Measurements from ENCODE around the gene ARMC10.
"Not testable (repeated sequence)": the region's sequence is repeated elsewhere in the genome, so short reads cannot be mapped to it uniquely, and the experiment has no call there.

Gene ARMC10

GRCh38 chr7:103079836-103080235 lies 4.9 kb downstream of the ARMC10 start:
- DNase-seq: no peak

- DNase-seq: no peak
Measured at GRCh38 chr7:103080923-103081322, 6.0 kb downstream of the ARMC10 start.

- no peak for DNase-seq
Measured at GRCh38 chr7:103082497-103082896, 7.6 kb downstream of the ARMC10 start.

GRCh38 chr7:103083210-103083609 lies 8.3 kb downstream of the ARMC10 start:
- DNase-seq: no peak

GRCh38 chr7:103092321-103092720 lies 17.4 kb downstream of the ARMC10 start:
- not testable (repeated sequence) for DNase-seq

- no peak for DNase-seq
Measured at GRCh38 chr7:103093429-103093828, 18.5 kb downstream of the ARMC10 start.

GRCh38 chr7:103094102-103094501 lies 19.2 kb downstream of the ARMC10 start:
- DNase-seq: no peak

- DNase-seq: not testable (repeated sequence)
Measured at GRCh38 chr7:103095558-103095957, 20.6 kb downstream of the ARMC10 start.

GRCh38 chr7:103097041-103097440 lies 22.1 kb downstream of the ARMC10 start:
- DNase-seq: no peak

GRCh38 chr7:103100348-103100747 lies 25.4 kb downstream of the ARMC10 start:
- DNase-seq: no peak

GRCh38 chr7:103101543-103101942 lies 26.6 kb downstream of the ARMC10 start:
- no peak for DNase-seq

GRCh38 chr7:103106005-103106702 lies 31.2 kb downstream of the ARMC10 start:
- no peak for DNase-seq

GRCh38 chr7:103106703-103107070 lies 31.7 kb downstream of the ARMC10 start:
- not testable (repeated sequence) for DNase-seq

GRCh38 chr7:103113164-103113563 lies 38.2 kb downstream of the ARMC10 start:
- DNase-seq: no peak

GRCh38 chr7:103114576-103115008 lies 39.7 kb downstream of the ARMC10 start:
- no peak for DNase-seq

GRCh38 chr7:103115771-103116170 lies 40.8 kb downstream of the ARMC10 start:
- no peak for DNase-seq

GRCh38 chr7:103116511-103116910 lies 41.6 kb downstream of the ARMC10 start:
- DNase-seq: no peak

- no peak for DNase-seq
Measured at GRCh38 chr7:103116991-103117390, 42.1 kb downstream of the ARMC10 start.

GRCh38 chr7:103117465-103117864 lies 42.5 kb downstream of the ARMC10 start:
- no peak for DNase-seq

- no peak for DNase-seq
Measured at GRCh38 chr7:103119791-103120291, 44.9 kb downstream of the ARMC10 start.

- DNase-seq: no peak
Measured at GRCh38 chr7:103120362-103120761, 45.4 kb downstream of the ARMC10 start.

- no peak for DNase-seq
Measured at GRCh38 chr7:103121641-103122040, 46.7 kb downstream of the ARMC10 start.

- DNase-seq: no peak
Measured at GRCh38 chr7:103123529-103123928, 48.6 kb downstream of the ARMC10 start.

GRCh38 chr7:103124429-103124979 lies 49.6 kb downstream of the ARMC10 start:
- DNase-seq: no peak

GRCh38 chr7:103127006-103127405 lies 52.1 kb downstream of the ARMC10 start:
- DNase-seq: no peak
